A204.1 (cell line): ENCODE measurements around the gene LRRC32.

Experiments used
- FAIRE-seq: peaks from 2 replicates; lab custom pipeline; 2012; peaks lifted over from hg19 to GRCh38; lab: Jason Lieb, UNC

The LRRC32 gene, protein sequence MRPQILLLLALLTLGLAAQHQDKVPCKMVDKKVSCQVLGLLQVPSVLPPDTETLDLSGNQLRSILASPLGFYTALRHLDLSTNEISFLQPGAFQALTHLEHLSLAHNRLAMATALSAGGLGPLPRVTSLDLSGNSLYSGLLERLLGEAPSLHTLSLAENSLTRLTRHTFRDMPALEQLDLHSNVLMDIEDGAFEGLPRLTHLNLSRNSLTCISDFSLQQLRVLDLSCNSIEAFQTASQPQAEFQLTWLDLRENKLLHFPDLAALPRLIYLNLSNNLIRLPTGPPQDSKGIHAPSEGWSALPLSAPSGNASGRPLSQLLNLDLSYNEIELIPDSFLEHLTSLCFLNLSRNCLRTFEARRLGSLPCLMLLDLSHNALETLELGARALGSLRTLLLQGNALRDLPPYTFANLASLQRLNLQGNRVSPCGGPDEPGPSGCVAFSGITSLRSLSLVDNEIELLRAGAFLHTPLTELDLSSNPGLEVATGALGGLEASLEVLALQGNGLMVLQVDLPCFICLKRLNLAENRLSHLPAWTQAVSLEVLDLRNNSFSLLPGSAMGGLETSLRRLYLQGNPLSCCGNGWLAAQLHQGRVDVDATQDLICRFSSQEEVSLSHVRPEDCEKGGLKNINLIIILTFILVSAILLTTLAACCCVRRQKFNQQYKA

DNA sequence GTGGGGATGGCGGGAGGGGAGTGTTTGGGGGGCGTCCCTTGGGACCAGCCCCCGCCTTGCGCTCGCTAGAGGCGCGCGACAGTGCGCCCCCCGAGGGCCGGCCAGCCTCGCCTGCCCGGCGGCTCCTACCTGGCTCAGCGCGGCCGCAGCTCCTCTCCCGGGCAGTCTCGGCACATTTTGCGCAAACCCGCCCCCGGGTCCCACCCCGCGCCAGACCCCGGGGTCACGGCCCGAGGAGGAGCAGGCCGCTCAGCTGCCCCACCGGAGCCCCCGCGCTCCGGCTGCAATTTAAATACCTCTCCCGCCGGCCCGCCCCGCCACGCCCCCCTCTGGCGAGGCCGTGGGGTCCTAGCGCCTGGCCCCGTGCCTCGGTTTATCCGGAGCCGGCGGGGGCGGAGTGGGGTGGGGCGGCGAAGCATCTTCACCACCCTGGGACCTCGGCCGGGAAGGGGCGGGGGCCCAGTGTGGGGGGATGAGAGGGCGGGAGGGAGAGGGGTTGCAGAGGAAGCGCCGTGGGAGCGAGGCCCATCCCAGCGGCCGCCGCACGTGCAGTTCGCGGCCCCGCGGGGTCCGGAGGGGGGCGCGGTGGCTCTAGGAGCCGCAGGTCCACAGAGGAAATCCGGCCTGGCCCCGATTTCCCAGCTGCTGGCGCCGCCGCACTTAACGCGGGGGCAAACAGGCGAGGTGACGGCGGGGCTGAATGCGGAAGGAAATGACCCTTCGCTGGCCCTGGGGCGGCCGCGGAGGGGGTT lies at the start of gene LRRC32:
LRRC32 (minus strand) TSS at position 263 of the 752 bp plus-strand sequence. CDS start 4,793 bp downstream, outside the sequence.
- FAIRE-seq, result no peak

DNA sequence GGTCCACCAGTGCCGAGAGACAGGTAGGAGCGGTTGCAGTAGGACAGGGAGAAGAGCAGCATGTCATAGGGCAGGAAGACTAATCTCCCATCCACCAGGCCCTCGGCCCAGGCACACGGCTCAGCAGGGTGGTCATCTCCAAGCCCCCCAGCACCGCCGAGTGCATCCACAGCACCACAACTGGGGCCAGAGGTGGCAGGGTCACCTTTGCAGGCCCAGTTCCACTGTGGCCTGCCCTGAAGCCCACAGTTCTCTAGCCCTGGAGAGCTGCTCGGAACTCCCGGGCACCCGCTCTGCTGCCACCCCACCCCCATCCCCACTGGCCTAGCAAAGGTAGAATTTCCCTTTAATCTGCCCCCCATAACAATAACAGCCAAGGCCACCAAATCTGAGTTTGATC lies 49.1 kb upstream of the LRRC32 start:
- no peak for FAIRE-seq

DNA sequence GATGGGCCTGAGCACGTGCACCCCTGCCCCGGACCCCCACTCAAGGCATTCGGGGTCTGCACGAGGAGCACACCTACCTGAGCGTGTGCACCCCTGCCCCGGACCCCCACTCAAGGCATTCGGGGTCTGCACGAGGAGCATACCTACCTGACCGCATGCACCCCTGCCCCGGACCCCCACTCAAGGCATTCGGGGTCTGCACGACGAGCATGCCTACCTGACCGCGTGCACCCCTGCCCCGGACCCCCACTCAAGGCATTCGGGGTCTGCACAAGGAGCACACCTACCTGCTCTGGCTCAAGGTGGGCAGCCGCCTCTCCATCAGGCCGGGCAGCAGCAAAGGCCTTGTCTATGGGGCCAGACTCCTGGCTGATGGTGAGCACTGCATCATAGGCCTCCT lies 48.7 kb upstream of the LRRC32 start:
- FAIRE-seq, result no peak

DNA sequence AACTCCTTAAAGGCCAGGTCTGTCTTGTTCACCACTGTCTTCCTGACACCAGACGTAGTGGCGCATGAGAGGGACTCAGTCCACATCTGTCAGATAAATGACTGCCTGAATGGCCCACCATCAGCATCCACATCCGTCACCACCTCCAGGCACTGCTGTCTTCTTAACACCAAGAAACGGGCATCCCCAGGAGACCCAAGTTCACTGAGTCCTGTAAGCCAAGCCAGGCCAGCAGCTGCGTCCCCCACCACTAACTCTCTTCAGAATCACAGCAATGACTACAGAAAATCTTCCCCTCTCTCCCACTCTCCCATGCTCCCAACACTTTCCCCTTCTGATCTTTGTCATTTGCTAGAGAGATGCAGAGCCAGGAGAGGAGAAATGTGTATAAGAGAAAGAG lies 47.3 kb upstream of the LRRC32 start:
- FAIRE-seq, result no peak

DNA sequence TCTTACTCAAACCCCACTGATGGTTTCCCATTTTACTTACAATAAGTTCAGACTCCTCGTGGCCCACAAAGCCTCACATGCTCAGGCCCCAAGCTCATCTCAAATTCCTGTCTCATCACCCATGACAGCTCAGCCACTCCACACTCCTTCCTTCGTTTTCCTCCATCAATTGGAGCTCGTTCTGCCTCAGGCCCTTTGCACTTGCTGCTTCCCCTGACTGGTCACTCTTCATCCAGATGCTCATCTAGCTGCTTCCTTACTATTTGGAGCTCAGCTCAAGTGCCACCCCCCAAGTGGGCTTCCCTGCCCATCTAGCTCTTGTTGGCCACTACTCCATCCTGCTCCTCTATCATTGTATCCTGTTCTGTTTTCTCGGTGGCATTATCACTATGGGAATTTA lies 46.8 kb upstream of the LRRC32 start:
- no peak for FAIRE-seq

DNA sequence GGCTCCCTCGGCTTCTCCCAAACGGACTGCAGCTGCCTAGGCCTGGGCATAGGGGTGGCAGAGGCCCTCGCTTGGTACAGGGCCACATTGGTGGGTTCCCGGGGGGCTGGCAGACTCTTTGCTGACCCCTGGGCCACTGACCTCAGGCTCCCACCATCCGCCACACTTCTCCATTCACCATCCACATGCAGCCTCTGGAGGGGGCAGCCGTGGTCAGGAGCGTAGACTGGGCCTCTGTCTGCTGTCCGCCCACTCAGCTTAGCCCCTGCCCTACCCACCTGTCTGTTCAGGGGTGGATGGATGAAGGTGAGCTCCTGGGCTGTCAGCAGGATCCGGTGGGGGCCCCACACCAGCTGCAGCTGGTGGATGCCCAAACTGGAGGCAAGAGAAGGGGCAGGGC lies 45.7 kb upstream of the LRRC32 start:
- FAIRE-seq, result no peak

DNA sequence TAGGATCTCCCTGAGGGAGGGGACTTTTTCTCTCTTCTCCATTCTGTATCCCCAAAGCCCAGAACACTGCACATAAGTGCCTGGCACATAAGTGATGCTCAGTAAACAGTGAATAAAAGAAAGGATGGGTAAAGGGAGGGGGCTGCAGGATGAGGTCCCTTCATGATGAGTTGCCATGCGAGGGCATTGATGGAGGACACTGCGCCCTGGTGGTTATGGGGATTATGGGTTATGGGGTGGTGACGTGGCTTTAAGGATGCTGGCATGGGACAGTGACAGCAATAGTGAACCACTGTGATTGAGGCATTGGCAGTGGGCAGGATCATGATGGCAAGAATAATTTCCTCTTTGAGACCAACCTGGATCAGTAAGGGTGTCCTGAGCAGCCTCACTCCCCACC lies 43.9 kb upstream of the LRRC32 start:
- no peak for FAIRE-seq

DNA sequence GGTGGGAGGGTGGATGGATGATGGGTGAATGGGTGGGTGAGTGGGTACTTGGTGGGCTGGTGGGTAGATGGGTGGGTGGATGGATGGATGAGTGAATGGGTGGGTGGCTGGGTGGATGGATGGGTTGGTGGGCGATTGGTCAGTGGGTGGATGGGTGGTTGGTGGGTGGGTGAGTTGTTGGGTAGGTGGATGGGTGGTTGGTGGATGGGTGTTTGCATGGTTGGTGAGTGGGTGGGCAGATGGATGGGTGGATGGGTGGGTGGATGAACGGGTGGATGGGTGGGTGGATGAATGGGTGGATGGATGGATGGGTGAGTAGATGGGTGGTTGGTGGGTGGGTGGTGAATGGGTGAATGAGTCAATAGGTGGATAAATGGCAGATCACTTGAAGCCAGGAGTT lies 43.0 kb upstream of the LRRC32 start:
- FAIRE-seq, result no peak

DNA sequence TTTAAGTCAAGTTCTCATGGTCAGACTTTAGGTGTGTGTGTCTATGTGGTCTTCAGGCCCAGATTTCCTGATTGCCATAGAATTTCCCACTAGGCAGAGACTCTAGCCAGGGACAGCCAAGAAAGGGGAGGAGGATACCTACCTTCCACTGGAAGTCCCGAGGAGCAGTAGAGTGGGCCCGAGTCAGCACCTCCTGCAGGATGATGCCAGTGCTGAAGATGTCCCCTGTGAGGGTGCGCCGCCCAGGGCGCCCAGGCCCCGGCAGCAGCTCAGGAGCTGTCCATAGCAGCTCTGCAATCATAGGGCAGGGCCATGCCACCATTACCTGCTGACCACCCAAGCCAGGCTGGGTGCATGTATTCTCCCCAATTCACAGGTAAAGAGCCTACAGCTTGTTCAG lies 41.6 kb upstream of the LRRC32 start:
- no peak for FAIRE-seq

DNA sequence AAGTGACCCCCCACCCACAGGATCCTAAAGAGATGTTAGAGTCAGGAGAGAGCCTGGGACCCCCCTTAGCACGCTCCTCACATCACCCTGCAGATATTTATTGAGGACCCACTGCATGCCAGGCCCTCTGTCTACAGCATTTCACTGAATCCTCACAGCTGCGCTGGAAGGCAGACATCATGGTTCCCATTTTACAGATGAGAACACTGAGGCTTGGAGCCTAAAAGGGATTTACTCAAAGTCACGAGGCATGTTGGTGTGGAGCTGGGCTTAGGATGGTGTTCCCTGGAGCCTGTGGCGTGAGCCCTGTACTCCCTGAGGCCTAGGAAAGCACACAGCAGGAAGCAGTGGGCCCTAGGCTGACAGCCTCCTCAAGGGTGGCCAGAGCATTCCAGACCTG lies 39.2 kb upstream of the LRRC32 start:
- no peak for FAIRE-seq

DNA sequence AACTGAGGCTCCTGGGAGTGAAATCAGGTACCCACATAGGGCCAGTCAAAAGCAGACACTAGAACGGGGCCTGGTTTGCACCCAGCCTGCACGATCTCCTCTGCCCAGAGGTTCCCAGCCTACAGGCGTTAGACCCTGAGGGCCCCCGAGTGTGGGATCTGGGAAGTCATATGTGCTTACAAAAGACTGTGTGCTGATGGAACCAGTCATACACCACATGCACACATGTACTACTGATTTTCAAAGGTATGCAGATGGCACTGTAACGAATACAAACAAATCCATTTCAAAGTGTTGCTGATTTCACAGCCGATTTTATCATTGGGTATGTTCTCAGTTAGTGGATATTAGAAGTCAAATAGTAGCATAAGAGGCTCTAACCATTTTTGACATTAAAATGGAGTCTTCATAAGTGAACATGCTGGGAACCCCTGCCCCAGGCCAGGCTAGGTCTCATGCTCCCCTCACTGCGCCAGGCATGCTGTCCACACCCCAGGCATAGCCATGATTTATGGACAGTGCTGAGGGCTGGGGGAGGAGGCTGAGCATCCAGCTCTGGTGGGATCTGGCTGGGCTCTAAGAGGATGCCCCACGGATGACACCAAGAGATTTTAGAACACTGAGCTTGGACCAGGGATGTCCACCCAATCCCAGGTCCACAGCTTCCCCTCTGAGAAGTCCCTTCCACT lies 38.6 kb upstream of the LRRC32 start:
- FAIRE-seq, result no peak

DNA sequence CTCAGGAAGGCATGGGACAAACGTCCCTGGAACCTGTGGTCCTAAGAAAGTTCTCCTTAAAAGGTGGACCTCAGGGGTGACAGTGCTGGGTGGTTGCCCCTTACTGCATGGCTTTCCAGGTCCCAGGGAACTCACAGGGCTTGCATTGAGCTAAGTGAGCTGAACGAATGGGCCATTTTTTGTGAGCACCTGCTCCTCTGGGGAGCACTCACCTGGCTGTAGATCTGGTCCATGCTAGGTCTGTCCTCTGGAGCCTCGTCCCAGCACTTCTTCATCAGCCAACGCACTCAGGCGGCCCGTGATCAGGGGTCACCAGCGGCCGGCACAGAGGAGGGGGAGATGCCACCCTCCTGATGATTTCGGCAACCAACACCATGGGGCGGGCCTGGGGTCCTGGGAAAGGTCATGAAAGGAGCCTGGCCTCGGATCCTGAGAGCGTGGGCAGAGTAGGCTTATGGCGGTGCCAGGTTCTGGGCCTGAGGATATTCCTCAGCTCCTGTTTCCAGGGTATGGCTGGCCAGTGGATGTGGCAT lies 36.8 kb upstream of the LRRC32 start:
- FAIRE-seq, result no peak

DNA sequence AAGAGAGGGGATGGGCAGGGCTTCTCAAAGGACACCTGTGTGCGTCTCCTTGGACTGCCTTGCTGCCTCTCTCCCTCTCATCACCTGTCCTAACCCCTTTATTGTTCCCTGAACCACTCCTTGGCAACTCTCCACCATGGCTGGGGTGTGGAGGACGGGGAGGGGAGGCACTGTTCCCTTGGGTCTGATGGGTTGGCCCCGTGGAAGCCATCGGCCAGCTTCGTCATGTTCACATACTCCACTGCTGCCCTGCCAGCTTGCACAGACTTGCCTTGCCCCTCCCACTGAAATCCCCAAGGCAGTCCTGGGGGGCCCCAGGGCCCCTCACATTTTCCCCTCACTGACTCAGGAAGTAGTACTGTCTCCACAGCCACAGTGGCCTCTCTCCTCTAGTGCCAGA lies 36.1 kb upstream of the LRRC32 start:
- FAIRE-seq, result no peak

DNA sequence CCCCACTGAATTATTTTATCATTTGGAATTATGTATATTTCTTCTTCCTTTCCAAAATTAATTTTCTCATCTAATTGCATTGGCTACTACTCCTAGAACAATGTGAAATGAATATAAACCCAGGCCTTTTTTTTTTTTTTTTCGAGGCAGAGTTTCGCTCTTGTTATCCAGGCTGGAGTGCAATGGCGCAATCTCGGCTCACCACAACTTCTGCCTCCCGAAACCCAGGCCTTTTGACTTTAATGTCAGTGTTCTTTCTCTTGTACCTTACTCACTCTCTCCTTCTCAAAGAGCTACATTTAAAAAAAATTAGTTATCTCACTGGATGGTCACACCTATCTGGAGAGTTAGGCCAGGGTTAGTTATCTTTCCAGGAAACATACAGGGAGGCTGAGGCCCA lies 35.3 kb upstream of the LRRC32 start:
- FAIRE-seq, result no peak

DNA sequence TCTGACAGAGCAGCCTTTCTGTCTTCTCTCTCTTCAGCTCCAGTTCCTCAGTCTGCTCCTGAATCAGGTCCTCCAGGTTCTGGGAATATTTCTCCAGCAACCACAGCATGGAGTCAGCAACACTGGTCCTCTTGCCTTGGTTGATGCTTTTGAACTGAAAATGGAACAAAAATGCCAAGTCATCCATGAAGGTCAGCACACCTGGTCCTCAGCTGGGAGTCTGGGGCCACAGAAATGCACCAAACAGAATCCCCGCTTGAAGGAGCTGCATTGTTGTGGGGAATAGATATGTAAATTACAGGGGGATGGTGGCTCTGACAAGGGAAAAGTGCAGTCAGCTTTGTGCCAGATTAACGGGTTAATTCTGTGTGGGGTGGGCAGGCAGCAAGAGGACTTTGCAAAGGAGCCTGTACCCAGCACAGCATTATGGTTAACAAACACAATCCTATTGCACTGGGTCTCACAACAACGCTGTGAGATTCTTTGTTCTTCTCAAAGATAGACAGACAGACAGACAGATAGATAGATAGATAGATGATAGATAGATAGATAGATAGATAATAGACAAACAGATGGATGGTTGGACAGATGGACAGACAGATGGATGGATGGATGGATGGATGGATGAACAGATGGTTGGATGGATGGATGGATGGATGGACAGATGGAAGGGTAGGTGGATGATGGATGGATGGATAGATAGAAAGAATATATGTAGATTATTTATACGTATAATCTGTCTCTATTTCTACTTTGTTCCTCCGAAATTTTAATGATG lies 33.8 kb upstream of the LRRC32 start:
- no peak for FAIRE-seq

DNA sequence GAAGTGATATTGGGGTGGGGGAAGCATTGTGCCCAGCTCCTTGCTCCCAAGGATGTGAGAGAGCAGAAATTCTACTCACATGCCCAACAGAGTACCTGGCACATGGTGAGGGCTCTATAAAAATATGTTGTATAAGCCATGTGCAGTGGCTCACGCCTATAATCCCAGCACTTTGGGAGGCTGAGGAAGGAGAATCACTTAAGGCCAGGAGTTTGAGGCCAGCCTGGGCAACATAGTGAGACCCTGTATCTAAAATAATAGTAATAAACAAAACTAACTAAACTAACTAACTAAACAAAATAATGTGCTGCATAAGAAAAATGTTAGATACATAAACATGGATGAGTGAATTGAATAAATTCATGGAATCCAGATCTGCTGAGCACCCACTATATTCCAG lies 33.2 kb upstream of the LRRC32 start:
- FAIRE-seq, result no peak

DNA sequence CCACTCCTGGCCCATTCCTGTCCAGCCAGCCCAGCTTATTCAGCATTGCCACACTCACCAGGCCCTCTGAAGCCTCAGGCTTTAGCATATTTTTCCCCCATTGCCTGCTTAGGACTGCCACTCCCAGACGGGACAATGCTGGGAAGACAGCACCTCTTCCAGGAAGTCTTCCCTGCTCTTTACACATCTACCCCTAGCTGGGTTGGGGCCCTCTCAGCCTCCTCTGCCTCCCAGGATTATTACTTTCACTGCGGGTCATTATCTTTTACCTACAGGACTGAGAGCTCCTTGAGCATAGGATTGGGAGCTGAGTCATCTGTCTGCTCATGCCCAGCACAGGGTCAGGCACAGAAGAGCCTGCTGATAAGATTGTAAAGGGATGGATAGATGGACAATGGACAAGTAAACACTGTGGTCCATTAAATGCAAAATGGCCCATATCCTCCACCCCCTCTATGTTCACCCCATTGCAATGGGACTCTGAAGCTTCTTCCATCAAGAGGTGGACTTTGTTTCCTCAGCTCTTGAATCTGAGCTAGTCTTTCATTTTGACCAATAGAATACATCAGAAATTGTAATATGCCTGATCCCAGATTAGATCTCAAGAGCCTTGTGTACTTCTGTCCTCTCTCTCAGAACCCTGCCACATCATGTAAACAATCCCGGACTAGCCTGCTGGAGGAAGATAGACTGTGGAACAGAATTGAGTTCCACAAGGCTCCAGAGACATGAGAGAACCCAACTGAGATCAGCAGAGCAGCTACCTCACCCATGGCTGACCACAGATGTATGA lies 32.0 kb upstream of the LRRC32 start:
- no peak for FAIRE-seq

DNA sequence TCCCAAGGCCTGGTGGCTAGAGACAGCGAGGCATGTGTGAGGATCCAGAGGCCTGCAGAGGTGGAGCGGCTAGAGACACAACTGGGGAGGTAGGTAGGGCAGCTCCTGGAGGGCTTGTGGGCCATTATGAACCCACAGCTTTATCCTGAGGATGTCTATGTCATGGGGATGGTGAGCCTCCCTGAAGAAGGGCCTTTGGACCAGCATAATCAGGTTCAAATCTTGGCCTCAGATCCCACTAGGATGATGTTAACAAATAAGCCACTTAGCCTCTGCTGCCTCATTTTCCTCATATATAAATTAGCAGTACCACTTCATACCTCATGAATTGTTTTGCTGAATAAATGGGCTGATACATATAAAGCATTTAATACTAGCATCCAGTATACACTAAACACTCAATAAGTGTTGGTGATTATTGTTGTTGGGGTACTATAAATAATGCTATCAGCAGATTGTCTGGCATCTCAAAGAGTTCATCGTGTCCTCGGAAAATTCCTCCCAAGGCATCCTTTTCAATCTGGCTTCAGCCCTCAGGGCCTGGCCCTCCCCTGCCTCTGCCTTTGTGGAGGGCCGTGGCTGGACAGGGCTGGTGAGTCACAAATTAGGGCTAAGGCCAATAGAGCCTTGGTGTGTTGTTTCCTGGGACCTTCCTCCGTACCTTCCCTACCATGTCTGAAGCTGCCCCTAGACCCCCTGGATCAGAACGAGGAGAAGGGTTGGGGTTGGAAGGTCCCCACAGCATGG lies 30.9 kb upstream of the LRRC32 start:
- FAIRE-seq, result no peak

DNA sequence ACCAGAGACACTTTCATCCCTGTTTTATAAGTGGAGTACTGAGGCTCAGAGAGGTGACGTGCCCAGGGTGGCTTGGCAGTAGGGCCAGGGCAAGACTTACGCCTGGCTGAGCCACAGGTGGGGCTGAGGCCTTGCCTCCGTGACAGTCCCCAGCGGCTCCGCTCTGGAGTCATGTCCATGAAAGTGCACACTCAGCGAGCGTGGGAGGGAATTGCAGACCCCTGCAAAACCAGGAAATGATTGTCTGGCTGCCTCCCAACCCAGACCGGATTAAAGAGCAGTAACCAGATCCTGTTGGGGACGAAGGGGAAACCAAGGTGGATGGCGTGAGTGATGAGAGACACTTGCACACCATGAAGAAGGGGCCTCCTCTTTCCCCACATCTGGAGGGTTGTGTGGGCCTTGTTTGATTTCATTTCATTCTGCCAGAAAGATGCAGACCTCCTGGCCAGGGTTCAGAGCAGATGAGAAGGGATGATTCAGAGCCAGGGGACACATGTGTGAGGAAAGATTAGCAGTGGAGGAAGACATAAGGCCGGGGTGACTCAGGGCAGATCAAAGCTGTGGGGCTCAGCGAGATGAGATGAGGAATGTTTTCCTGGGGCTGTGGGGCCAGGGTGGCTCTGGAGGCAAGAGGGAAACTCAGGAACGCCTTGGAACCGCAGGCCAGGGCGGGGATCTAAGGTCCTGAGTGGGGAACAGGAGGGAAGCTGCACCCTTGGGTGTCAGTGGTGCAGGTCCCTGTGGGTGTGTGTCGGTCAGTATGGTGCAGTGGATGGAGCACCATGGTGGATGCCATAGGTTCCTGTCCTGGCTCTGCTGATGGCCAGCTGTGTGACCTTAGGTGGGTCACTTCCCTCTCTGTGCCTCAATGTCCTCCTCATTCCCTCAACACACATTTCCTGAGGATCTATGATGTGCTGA lies 29.9 kb upstream of the LRRC32 start:
- no peak for FAIRE-seq
